ENCODE results near the gene BAIAP2L2. TPM values are rescaled to one million over a fixed set of nuclear protein-coding genes. Genes with fewer than 3 reads are reported as not detected.

The BAIAP2L2 gene
- total and polyA plus RNA-seq, 8 donors, result 0.56 to 13.8 (median 1.1) TPM

DNA sequence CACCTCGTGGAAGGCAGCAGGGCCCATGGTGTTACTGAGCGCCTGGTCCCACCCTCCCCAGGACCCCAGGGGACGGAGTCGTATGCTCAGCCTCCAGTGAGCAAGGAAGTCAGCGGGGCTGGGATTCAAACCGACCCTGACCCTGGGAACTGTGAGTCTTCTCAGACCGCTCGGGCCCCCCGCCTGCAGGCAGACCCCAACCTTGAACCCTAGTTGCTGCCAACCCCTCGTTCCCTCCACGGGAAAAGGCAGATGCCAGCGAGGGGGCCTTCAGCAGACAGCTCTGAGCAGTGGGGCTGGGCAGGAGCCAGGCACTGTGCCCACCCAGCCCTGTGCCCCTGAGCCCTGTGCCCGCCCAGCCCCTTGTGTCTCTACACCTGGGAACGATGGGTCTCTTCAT lies 32.9 kb downstream of the BAIAP2L2 start:
- Histone ChIP-seq H3K9me3 (no peaks in the 10 kb centered on the region), H3K27ac (no peak overlapping the region), H3K27me3 (peaks cover 0 to 4% (median 0%) of the 10 kb centered on the region in 4 donors), H3K36me3 (peaks cover 0 to 16% (median 9%) of the 10 kb centered on the region in 3 donors), H3K4me3 (no peak overlapping the region), H3K4me1 (peaks cover 0 to 8% (median 3%) of the 10 kb centered on the region in 3 donors)
- DNase-seq (peak in 1 of 6 donors; percentile 54), ATAC-seq (no peak), FAIRE-seq (no peak)
- intact Hi-C loops (cut with DNase I), result no loop called here
- no peak for TF ChIP-seq CTCF (IDR thresholded peaks at IDR 0.05)
- 71 to 74% methylated on average over 14 of the region's 14 CpGs for WGBS, 2 donors

DNA sequence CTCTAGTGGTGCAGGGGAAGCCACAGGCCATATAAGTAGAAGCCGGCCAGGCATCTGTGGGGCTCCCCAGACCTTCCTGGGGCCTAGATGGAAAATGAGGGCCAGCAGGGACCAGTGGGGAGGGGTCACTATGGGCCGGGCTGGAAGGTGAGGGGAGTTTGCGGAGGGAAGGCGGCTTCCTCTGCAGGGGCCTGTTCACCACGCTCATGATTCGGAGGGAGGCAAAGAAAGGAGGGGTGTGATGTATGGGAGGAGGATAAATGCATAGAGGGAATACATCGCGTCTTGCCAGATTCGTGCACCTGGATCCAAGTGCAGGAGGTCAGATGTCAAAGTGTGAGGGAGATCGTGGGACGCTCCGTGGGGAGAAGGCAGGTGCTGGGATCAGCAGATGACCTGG lies 33.4 kb downstream of the BAIAP2L2 start:
- H3K4me1 ChIP-seq, result peaks cover 0 to 8% (median 3%) of the 10 kb centered on the region in 3 donors
- 69 to 78% methylated on average over 12 of the region's 12 CpGs for WGBS, 2 donors
- H3K9me3 ChIP-seq, result no peaks in the 10 kb centered on the region
- FAIRE-seq, result no peak
- no peak overlapping the region for H3K4me3 ChIP-seq
- no peak for ATAC-seq
- DNase-seq, result peak in 1 of 6 donors; percentile 21
- peaks cover 0 to 2% (median 0%) of the 10 kb centered on the region in 4 donors for H3K27me3 ChIP-seq
- intact Hi-C loops (cut with DNase I), result no loop called here
- no peak for TF ChIP-seq CTCF (IDR thresholded peaks at IDR 0.05)
- peaks cover 0 to 18% (median 12%) of the 10 kb centered on the region in 3 donors for H3K36me3 ChIP-seq
- no peak overlapping the region for H3K27ac ChIP-seq

- TF ChIP-seq CTCF (IDR thresholded peaks at IDR 0.05), result no peak
- 90 to 92% methylated on average over 13 of the region's 13 CpGs for WGBS, 2 donors
- Histone ChIP-seq H3K4me1 (peaks cover 0 to 4% (median 0%) of the 10 kb centered on the region in 3 donors), H3K9me3 (no peaks in the 10 kb centered on the region), H3K27me3 (no peaks in the 10 kb centered on the region), H3K27ac (no peak overlapping the region), H3K4me3 (no peak overlapping the region), H3K36me3 (peaks cover 0 to 23% (median 18%) of the 10 kb centered on the region in 3 donors)
- ATAC-seq (no peak), DNase-seq (peak in 2 of 6 donors; percentile 13 to 43), FAIRE-seq (no peak)
- intact Hi-C loops (cut with DNase I), result no loop called here
These were observed 34.5 kb downstream of the BAIAP2L2 start for GRCh38 chr22:38075961-38076360.

GRCh38 chr22:38075105-38075825 lies 35.2 kb downstream of the BAIAP2L2 start:
- FAIRE-seq (no peak), ATAC-seq (no peak), DNase-seq (peak in 2 of 6 donors; percentile 30 to 54)
- Histone ChIP-seq H3K27ac (no peak overlapping the region), H3K9me3 (no peaks in the 10 kb centered on the region), H3K27me3 (no peaks in the 10 kb centered on the region), H3K4me3 (no peak overlapping the region), H3K36me3 (peaks cover 0 to 27% (median 18%) of the 10 kb centered on the region in 3 donors), H3K4me1 (no peaks in the 10 kb centered on the region)
- TF ChIP-seq CTCF (IDR thresholded peaks at IDR 0.05), result no peak
- WGBS, 2 donors, result 92 to 94% methylated on average over 28 to 32 of the region's 32 CpGs
- intact Hi-C loops (cut with DNase I), result no loop called here

All from pancreas (tissue), 10 donors.